Activated T-cell treated with anti-CD3 and anti-CD28 coated beads, Interleukin-2, amount 50 U/mL, for 24 hours (primary cell): ENCODE results near the gene L1TD1.
"Not testable (repeated sequence)": the region's sequence is repeated elsewhere in the genome, so short reads cannot be mapped to it uniquely, and the experiment has no call there.

Experiments used
- DNase-seq: peaks from one replicate; pipeline ENCODE4 v3.0.0-alpha.2; 2020
- H3K27ac Mint-ChIP-seq: 2 replicates; pipeline ENCODE4 v1.8.0; 2020; ENCODE audit warnings: mild to moderate bottlenecking, mixed read lengths
- H3K27me3 Mint-ChIP-seq: 2 replicates; pipeline ENCODE4 v1.8.0; 2020; ENCODE audit warnings: mixed read lengths
- H3K36me3 Mint-ChIP-seq: 2 replicates; pipeline ENCODE4 v1.8.0; 2020; ENCODE audit warnings: low read depth, mixed read lengths
- H3K4me1 Mint-ChIP-seq: 2 replicates; pipeline ENCODE4 v1.8.0; 2020; ENCODE audit warnings: low read depth, mixed read lengths
- H3K4me3 Mint-ChIP-seq: 2 replicates; pipeline ENCODE4 v1.8.0; 2020; ENCODE audit warnings: mild to moderate bottlenecking, moderate library complexity, mixed read lengths
- H3K9me3 Mint-ChIP-seq: 2 replicates; pipeline ENCODE4 v1.8.0; 2020; ENCODE audit warnings: mixed read lengths

The L1TD1 gene

GRCh38 chr1:62218604-62219003, 24.0 kb downstream of the L1TD1 start:
- H3K27ac Mint-ChIP-seq, result no peak overlapping the region
- no peak overlapping the region for H3K4me3 Mint-ChIP-seq
- H3K9me3 Mint-ChIP-seq, result peaks cover 2% of the 10 kb centered on the region
- no peak for DNase-seq
- H3K27me3 Mint-ChIP-seq, result no peaks in the 10 kb centered on the region
- H3K4me1 Mint-ChIP-seq, result no peaks in the 10 kb centered on the region
- H3K36me3 Mint-ChIP-seq, result no peaks in the 10 kb centered on the region

GRCh38 chr1:62220456-62220855, 25.8 kb downstream of the L1TD1 start:
- H3K9me3 Mint-ChIP-seq, H3K4me1 Mint-ChIP-seq, H3K36me3 Mint-ChIP-seq, H3K27me3 Mint-ChIP-seq, H3K27ac Mint-ChIP-seq, DNase-seq, H3K4me3 Mint-ChIP-seq: not testable (repeated sequence)

GRCh38 chr1:62221171-62221570, 26.5 kb downstream of the L1TD1 start:
- H3K27ac Mint-ChIP-seq, result no peak overlapping the region
- H3K4me3 Mint-ChIP-seq, result no peak overlapping the region
- no peaks in the 10 kb centered on the region for H3K27me3 Mint-ChIP-seq
- H3K4me1 Mint-ChIP-seq, result no peaks in the 10 kb centered on the region
- no peak for DNase-seq
- no peaks in the 10 kb centered on the region for H3K36me3 Mint-ChIP-seq
- no peaks in the 10 kb centered on the region for H3K9me3 Mint-ChIP-seq

DNA sequence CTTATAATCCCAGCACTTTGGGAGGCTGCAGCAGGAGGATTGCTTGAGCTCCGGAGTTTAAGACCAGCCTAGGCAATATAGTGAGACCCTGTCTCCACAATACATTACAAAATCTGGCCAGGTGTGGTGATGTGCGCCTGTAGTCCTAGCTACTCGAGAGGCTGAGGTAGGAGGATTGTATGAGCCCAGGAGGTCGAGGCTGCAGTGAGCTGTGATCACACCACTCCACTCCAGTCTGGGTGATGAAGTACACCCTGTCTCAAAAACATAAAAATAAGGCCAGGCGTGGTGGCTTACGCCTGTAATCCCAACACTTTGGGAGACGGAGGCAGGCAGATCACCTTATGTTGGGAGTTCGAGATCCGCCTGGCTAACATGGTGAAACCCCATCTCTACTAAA, 27.7 kb downstream of the L1TD1 start:
- Mint-ChIP-seq H3K27me3 (no peaks in the 10 kb centered on the region), H3K27ac (no peak overlapping the region), H3K4me1 (no peaks in the 10 kb centered on the region), H3K4me3 (no peak overlapping the region), H3K9me3 (no peaks in the 10 kb centered on the region), H3K36me3 (no peaks in the 10 kb centered on the region)
- no peak for DNase-seq

- H3K27me3 Mint-ChIP-seq, result no peaks in the 10 kb centered on the region
- no peaks in the 10 kb centered on the region for H3K4me1 Mint-ChIP-seq
- no peak overlapping the region for H3K4me3 Mint-ChIP-seq
- no peaks in the 10 kb centered on the region for H3K9me3 Mint-ChIP-seq
- H3K27ac Mint-ChIP-seq, result no peak overlapping the region
- no peaks in the 10 kb centered on the region for H3K36me3 Mint-ChIP-seq
- DNase-seq, result no peak
These were observed 29.5 kb downstream of the L1TD1 start for GRCh38 chr1:62224182-62224581.

DNA sequence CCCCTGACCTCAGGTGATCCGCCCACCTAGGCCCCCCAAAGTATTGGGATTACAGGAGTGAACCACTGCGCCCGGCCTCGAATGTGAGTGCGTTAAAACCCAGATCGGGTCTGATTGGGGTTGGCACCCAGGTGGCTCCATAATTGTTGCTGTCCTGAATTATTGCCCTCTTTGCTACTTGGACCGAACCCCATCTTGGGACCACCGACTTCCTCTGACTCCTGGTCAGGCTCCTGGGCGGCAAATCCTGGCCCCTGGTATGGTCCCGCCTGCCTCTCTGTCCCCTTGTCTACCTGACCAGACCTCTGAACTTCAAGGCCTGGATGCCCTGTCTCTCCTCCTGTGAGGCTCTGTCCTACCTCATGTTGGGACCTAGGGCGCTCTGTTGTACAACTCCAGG, 32.8 kb downstream of the L1TD1 start:
- DNase-seq, result no peak
- H3K27ac Mint-ChIP-seq, result no peak overlapping the region
- no peak overlapping the region for H3K4me3 Mint-ChIP-seq
- H3K4me1 Mint-ChIP-seq, result no peaks in the 10 kb centered on the region
- H3K27me3 Mint-ChIP-seq, result peaks cover 3% of the 10 kb centered on the region
- H3K9me3 Mint-ChIP-seq, result no peaks in the 10 kb centered on the region
- H3K36me3 Mint-ChIP-seq, result no peaks in the 10 kb centered on the region

GRCh38 chr1:62228136-62228882, 33.7 kb downstream of the L1TD1 start:
- Mint-ChIP-seq H3K36me3 (no peaks in the 10 kb centered on the region), H3K4me3 (no peak overlapping the region)

GRCh38 chr1:62228883-62229187, 34.2 kb downstream of the L1TD1 start:
- H3K4me3 Mint-ChIP-seq, result no peak overlapping the region
- H3K27me3 Mint-ChIP-seq, result peaks cover 3% of the 10 kb centered on the region
- DNase-seq, result no peak
- H3K27ac Mint-ChIP-seq, result no peak overlapping the region
- H3K4me1 Mint-ChIP-seq, result no peaks in the 10 kb centered on the region
- no peaks in the 10 kb centered on the region for H3K9me3 Mint-ChIP-seq
- H3K36me3 Mint-ChIP-seq, result no peaks in the 10 kb centered on the region

More at GRCh38 chr1:62228136-62228882, 33.7 kb downstream of the L1TD1 start:
- Mint-ChIP-seq H3K27me3 (peaks cover 3% of the 10 kb centered on the region), H3K9me3 (no peaks in the 10 kb centered on the region), H3K27ac (no peak overlapping the region), H3K4me1 (no peaks in the 10 kb centered on the region)
- no peak for DNase-seq

GRCh38 chr1:62229468-62229867, 34.8 kb downstream of the L1TD1 start:
- DNase-seq, result no peak
- no peaks in the 10 kb centered on the region for H3K36me3 Mint-ChIP-seq
- no peaks in the 10 kb centered on the region for H3K9me3 Mint-ChIP-seq
- H3K27ac Mint-ChIP-seq, result no peak overlapping the region
- H3K4me3 Mint-ChIP-seq, result no peak overlapping the region
- no peaks in the 10 kb centered on the region for H3K4me1 Mint-ChIP-seq
- peaks cover 3% of the 10 kb centered on the region for H3K27me3 Mint-ChIP-seq

DNA sequence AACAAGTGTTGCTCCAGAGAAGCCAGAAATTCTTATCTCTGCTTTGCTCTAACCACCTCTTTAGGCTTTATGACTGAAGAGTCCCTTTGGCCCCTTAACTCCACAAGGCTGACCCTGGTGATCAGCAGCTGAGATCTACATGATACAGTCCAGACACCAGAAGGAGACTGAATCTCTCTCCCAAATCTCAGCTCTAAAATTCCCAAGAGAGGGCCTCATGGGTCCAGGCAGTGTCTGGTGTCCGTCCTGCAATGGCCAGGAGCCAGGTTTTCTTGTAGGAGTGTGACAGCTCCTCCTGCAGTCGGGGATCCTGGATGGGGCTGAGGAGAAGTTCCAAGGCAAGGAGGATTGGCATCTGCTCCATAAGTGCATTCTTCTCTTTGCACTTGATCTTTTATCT, 35.3 kb downstream of the L1TD1 start:
- Mint-ChIP-seq H3K4me1 (no peaks in the 10 kb centered on the region), H3K4me3 (no peak overlapping the region), H3K36me3 (no peaks in the 10 kb centered on the region), H3K27me3 (peaks cover 3% of the 10 kb centered on the region), H3K9me3 (no peaks in the 10 kb centered on the region), H3K27ac (no peak overlapping the region)
- no peak for DNase-seq

DNA sequence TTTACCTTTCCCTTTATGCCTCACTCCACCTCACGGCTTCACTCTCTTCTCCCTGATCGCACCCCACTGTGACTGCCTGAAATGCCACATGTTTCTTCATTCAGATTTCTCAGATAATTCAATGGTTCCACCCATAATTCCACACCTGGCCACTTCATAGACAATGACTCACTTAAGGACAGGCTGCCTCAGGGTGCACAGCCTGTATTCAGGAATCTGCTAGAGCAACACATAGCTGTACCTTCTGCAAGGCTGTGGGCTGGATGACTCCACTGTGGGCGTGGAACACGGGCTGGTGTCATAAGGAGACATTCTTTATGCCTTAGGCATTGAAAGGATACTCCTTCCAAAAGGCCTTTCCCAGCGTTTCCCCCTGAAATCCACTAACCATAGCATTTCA, 36.1 kb downstream of the L1TD1 start:
- H3K27ac Mint-ChIP-seq, result no peak overlapping the region
- no peak for DNase-seq
- H3K36me3 Mint-ChIP-seq, result no peaks in the 10 kb centered on the region
- H3K27me3 Mint-ChIP-seq, result peaks cover 3% of the 10 kb centered on the region
- no peaks in the 10 kb centered on the region for H3K4me1 Mint-ChIP-seq
- no peaks in the 10 kb centered on the region for H3K9me3 Mint-ChIP-seq
- H3K4me3 Mint-ChIP-seq, result no peak overlapping the region

- Mint-ChIP-seq H3K9me3 (no peaks in the 10 kb centered on the region), H3K4me1 (no peaks in the 10 kb centered on the region), H3K27ac (no peak overlapping the region), H3K27me3 (peaks cover 3% of the 10 kb centered on the region), H3K36me3 (no peaks in the 10 kb centered on the region), H3K4me3 (no peak overlapping the region)
- DNase-seq, result no peak
These were observed 38.2 kb downstream of the L1TD1 start for GRCh38 chr1:62232871-62233278.

- Mint-ChIP-seq H3K4me1 (no peaks in the 10 kb centered on the region), H3K36me3 (no peaks in the 10 kb centered on the region), H3K9me3 (no peaks in the 10 kb centered on the region), H3K27ac (no peak overlapping the region), H3K4me3 (no peak overlapping the region), H3K27me3 (peaks cover 3% of the 10 kb centered on the region)
- DNase-seq, result no peak
These were observed 39.3 kb downstream of the L1TD1 start for GRCh38 chr1:62233926-62234450.

GRCh38 chr1:62234688-62235087, 40.0 kb downstream of the L1TD1 start:
- H3K27me3 Mint-ChIP-seq, result peaks cover 3% of the 10 kb centered on the region
- H3K4me1 Mint-ChIP-seq, result no peaks in the 10 kb centered on the region
- H3K27ac Mint-ChIP-seq, result no peak overlapping the region
- no peaks in the 10 kb centered on the region for H3K9me3 Mint-ChIP-seq
- H3K4me3 Mint-ChIP-seq, result no peak overlapping the region
- no peak for DNase-seq
- H3K36me3 Mint-ChIP-seq, result no peaks in the 10 kb centered on the region

- no peaks in the 10 kb centered on the region for H3K36me3 Mint-ChIP-seq
- H3K4me3 Mint-ChIP-seq, result no peak overlapping the region
- no peaks in the 10 kb centered on the region for H3K4me1 Mint-ChIP-seq
- H3K27me3 Mint-ChIP-seq, result peaks cover 2% of the 10 kb centered on the region
- H3K27ac Mint-ChIP-seq, result no peak overlapping the region
- H3K9me3 Mint-ChIP-seq, result no peaks in the 10 kb centered on the region
- DNase-seq, result no peak
These were observed 40.9 kb downstream of the L1TD1 start for GRCh38 chr1:62235576-62235975.

GRCh38 chr1:62237361-62237760, 42.7 kb downstream of the L1TD1 start:
- Mint-ChIP-seq H3K9me3 (no peaks in the 10 kb centered on the region), H3K4me1 (no peaks in the 10 kb centered on the region), H3K36me3 (no peaks in the 10 kb centered on the region), H3K4me3 (no peak overlapping the region), H3K27me3 (no peaks in the 10 kb centered on the region), H3K27ac (no peak overlapping the region)
- no peak for DNase-seq
